GM08714 (cell line): ENCODE measurements around the gene VRK1.
"Not testable (repeated sequence)": the region's sequence is repeated elsewhere in the genome, so short reads cannot be mapped to it uniquely, and the experiment has no call there.

Source experiments
- H3K4me3 ChIP-seq: fragments of 200-500 bp; sonication (Bioruptor generic); 2 replicates; pipeline ENCODE4 v1.5.1; 2014; ENCODE audit warnings: mild to moderate bottlenecking, low read length, inconsistent platforms
- ZNF274 ChIP-seq: IDR thresholded peaks from 2 replicates; pipeline ENCODE4 v1.6.1; 2012; ENCODE audit warnings: mild to moderate bottlenecking, low read depth, low read length

The VRK1 gene

GRCh38 chr14:96796851-96797581 lies at the start of gene VRK1:
VRK1 (plus strand) TSS chr14:96797382; CDS start chr14:96833472, 36,090 bp downstream.
- no peak for TF ChIP-seq ZNF274
- peak within 1 kb of the TSS; percentile 80 for H3K4me3 ChIP-seq

- no peak overlapping the region for H3K4me3 ChIP-seq
- no peak for TF ChIP-seq ZNF274
Measured at GRCh38 chr14:96747608-96748007, 49.6 kb upstream of the VRK1 start.

GRCh38 chr14:96748362-96748761 lies 48.8 kb upstream of the VRK1 start:
- no peak overlapping the region for H3K4me3 ChIP-seq
- TF ChIP-seq ZNF274 = no peak

DNA sequence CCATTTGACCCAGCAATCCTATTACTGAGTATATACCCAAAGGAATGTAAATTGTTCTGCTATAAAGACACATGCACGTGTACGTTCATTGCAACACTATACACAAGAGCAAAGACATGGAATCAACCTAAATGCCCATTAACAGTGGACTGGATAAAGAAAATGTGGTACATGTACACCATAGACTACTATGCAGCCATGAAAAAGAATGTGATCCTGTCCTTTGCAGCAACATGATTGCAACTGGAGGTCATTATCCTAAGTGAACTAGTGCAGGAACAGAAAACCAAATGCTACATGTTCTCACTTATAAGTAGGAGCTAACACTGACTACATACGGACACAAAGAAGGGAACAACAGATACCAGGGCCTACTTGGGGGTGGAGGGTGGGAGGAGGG lies 45.7 kb upstream of the VRK1 start:
- TF ChIP-seq ZNF274 = no peak
- no peak overlapping the region for H3K4me3 ChIP-seq

- no peak overlapping the region for H3K4me3 ChIP-seq
- TF ChIP-seq ZNF274 = no peak
Measured at GRCh38 chr14:96752125-96752524, 45.1 kb upstream of the VRK1 start.

DNA sequence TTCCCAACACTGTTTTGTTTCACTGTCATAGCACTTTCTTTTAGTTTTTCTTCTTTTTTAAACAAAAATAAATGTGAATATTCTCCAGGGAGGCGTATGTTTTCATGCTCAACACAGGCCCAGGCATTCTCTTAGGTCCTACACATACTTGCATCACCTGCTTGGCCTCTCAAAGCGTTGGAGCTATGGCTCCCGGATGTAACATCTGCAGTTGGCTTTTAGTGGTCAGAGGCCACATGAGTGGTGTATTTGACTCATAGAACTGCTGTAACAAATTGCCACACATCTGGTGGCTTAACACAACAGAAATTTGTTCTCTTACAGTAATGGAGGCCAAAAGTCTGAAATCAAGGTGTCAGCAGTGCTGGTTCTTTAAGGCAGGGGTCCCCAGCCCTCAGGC lies 44.6 kb upstream of the VRK1 start:
- no peak overlapping the region for H3K4me3 ChIP-seq
- TF ChIP-seq ZNF274 = no peak

DNA sequence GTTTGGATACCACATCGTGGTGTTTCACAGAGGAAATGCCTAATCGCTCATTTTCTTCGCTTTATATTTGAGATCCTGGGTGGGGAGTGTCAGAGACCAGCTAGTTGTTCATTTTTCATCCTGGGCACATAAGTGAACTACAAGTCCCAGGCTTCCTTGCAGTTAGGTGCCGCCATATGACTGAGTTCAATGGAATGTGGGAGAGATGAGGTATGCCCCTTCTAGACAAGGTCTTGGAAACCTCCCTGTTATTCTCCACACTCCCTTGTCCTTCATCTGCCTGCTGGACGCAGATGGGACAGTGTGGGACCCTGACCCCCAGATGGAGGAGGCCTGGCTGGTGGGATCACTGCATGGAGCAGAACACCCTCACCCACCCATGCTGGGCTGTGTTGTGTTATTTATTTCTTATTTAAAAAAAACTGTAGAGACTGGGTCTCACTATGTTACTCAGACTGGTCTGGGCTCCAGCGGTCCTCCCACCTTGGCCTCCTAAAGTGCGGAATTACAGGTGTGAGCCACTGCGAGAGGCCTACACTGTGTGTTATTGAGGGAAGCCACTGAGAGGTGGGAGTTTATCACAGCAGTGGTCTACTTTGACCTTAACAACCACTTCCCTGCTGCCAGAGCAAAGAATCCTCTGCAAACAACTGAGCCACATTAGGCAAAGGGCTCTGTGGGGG lies 42.9 kb upstream of the VRK1 start:
- TF ChIP-seq ZNF274 = no peak
- no peak overlapping the region for H3K4me3 ChIP-seq

DNA sequence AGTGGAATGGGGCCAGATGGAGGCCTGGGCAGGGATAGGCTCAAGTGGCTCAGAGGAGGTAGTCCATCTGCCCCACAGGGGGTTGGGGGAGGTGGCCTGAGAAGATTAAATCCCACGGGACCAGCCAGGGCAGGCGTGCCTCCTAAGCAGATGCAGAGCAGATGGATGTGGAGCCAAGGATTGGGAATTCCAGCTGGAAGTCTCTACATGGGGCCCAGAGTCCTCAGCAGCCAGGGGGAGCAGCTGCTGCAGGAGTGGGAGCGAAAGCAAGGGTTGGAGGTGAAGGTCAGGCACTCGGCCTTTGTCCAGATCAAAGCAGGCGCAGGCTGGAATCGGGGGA lies 42.4 kb upstream of the VRK1 start:
- no peak for TF ChIP-seq ZNF274
- H3K4me3 ChIP-seq = no peak overlapping the region

DNA sequence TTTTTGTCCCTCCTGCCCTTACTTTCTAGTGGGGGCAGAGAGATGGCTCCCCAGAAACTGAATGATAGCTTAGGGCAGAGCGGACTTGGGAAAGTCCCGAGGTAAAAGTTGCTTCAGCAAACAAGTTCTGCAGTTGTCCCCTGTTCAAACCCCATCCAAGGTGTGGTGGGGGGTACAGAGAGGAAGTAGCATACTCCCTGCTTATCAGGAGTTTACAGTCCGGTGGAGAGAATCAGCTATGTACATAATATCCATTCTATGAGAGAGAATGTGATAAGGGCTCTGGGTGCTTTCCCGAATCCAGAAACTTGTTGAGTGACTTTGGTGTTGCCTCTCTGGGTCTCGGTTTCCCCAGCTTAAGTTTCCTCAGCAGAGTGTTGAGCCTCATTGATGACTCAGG lies 40.4 kb upstream of the VRK1 start:
- TF ChIP-seq ZNF274 = no peak
- H3K4me3 ChIP-seq = no peak overlapping the region

GRCh38 chr14:96757456-96757855 lies 39.7 kb upstream of the VRK1 start:
- no peak for TF ChIP-seq ZNF274
- H3K4me3 ChIP-seq = no peak overlapping the region

DNA sequence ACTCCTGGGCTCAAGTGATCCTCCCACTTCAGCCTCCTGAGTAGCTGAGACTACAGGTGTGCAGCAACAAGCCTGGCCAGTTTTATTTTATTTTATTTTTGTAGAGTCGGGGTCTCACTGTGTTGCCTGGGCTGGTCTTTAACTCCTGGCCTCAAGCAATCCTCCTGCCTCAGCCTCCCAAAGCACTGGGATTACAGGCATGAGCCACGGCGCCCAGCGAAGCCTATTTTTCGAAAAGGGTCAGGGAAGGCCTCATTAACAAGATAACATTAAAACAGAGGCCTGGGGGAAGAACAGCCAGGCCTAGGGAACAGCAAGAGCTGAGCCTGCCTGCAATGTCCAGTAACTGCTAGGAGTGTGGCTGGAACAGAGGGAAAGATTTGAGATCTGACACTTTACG lies 36.1 kb upstream of the VRK1 start:
- H3K4me3 ChIP-seq = no peak overlapping the region
- no peak for TF ChIP-seq ZNF274

GRCh38 chr14:96762650-96763049 lies 34.5 kb upstream of the VRK1 start:
- no peak for TF ChIP-seq ZNF274
- H3K4me3 ChIP-seq = no peak overlapping the region

DNA sequence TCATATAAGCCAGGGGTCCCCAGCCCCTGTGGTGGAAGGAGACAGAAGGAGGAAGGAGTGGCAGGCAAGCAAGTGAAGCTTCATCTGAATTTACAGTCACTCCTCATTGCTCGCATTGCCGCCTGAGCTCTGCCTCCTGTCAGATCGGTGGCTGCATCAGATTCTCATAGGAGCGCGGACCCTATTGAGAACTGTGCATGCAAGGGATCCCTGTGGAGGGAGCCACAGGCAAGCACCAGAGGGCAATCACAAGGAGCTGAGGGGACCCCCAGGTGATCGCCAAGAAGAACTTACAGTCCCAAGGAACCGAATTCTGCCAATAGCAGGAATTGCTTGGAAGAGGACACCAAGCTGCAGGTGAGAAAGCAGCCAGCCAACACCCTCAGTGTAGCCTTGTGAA lies 33.2 kb upstream of the VRK1 start:
- H3K4me3 ChIP-seq = no peak overlapping the region
- no peak for TF ChIP-seq ZNF274

DNA sequence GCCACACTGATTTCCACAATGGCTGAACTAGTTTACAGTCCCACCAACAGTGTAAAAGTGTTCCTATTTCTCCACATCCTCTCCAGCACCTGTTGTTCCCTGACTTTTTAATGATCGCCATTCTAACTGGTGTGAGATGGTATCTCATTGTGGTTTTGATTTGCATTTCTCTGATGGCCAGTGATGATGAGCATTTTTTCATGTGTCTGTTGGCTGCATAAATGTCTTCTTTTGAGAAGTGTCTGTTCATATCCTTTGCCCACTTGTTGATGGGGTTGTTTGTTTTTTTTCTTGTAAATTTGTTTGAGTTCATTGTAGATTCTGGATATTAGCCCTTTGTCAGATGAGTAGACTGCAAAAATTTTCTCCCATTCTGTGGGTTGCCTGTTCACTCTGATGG lies 32.0 kb upstream of the VRK1 start:
- not testable (repeated sequence) for H3K4me3 ChIP-seq

DNA sequence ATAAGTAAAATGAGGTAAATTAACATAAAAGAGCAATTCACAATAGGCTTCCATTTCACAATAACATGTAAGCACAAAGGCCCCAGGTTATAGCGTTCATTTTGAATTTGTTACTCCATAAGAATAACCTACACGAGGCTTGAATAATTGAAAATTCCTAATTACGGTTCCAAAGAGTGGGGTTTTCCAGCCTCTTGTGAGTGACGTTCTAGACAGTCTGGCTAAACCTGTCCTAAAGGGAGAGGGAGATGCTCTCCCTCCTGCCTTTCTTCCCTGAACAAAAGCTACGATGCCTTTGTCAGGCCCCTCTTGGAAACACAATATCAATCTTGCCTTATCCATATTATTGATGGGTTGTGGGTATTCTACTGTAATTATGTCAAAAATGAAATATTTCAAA lies 24.3 kb upstream of the VRK1 start:
- H3K4me3 ChIP-seq = no peak overlapping the region
- no peak for TF ChIP-seq ZNF274

GRCh38 chr14:96776791-96777190 lies 20.4 kb upstream of the VRK1 start:
- H3K4me3 ChIP-seq = no peak overlapping the region
- TF ChIP-seq ZNF274 = no peak
